H1 (cell line): ENCODE data around the gene CENPP. TPM values are rescaled to one million over a fixed set of nuclear protein-coding genes. Genes with fewer than 3 reads are reported as not detected.

Experiments
- CHD7 ChIP-seq: fragments of 300-600 bp; sonication (generic); IDR thresholded peaks from 2 replicates; pipeline ENCODE4 v1.7.1; 2012; ENCODE audit warnings: low read length, moderate library complexity, mild to moderate bottlenecking, inconsistent platforms; ENCODE audit not compliant: insufficient replicate concordance
- HDAC6 ChIP-seq: IDR thresholded peaks from one replicate; pipeline ENCODE4 v1.7.1; 2012; ENCODE audit warnings: low read depth, mild to moderate bottlenecking, inconsistent platforms, low read length, moderate library complexity
- JUND ChIP-seq: IDR thresholded peaks from 2 replicates; pipeline ENCODE4 v1.6.1; 2011; ENCODE audit warnings: mild to moderate bottlenecking, improper control_type of control experiment, low read length
- polyA plus RNA-seq, 7 experiments: library from polyadenylated mRNA; depleted of rRNA in 3 of 7; stranded (reverse) in 5 of 7; unstranded in 2 of 7; fragments of >200 nt in 5 of 7; fragments of 200-250 nt in 2 of 7; gene quantifications; 1 replicate in 5 of 7; 2 replicates in 1 of 7; 4 replicates in 1 of 7; pipeline versions ENCODE4 v1.2.1 to v1.2.3, GENCODE V29; 2011 to 2013; ENCODE audit warnings: missing spikeins in 2 of 7, mixed read lengths in 2 of 7
- total RNA-seq: library from RNA; stranded (reverse); fragmentation: NEBNext Ultra II Directional; extraction: Animal tissue kit (Norgen Biotek cat#: 25700); gene quantifications from 2 replicates; pipeline ENCODE4 v1.2.1, GENCODE V29; 2021

Gene CENPP
- total and polyA plus RNA-seq, 2 of the 8 experiments (the other 6 are each of a cell fraction or from before 2014, with no cell fraction given): 2.7 to 10.8 TPM

GRCh38 chr9:92457576-92457975 lies 131.8 kb downstream of the CENPP start (continued):
- TF ChIP-seq JUND: no peak
- no peak for TF ChIP-seq CHD7
- TF ChIP-seq HDAC6: no peak
